ENCODE results near the gene CCDC192. TPM values are rescaled to one million over a fixed set of nuclear protein-coding genes. Genes with fewer than 3 reads are reported as not detected.

CCDC192 gene
- polyA plus RNA-seq, 1 donor from 2014 or later, result not detected

DNA sequence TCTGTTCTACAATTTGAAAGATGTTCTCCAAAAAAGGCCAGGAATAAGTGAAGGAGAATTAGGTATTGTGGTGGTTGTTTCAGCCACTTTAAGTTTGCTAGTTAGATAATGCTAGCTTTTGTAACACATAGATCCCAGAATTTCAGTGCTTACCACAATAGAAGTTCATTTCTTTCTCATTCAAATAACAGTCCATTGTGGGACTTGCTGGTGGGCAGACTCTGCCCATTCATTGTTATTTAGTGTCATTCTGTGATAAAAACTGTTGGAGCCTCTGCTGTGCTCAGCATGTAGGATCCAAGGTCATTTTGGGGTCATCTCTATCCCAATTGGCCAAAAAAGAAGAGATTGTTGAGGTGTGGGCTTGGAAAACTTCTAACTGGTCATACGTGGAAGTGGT is 106.8 kb downstream of the CCDC192 start:
- Histone ChIP-seq H2AFZ (ENCODE audit: low read depth, low read length) (no peak overlapping the region), H3K27ac (ENCODE audit: low read length) (no peak overlapping the region), H4K20me1 (ENCODE audit: insufficient read depth) (no peaks in the 10 kb centered on the region), H3K9me3 (ENCODE audit: low read length) (no peaks in the 10 kb centered on the region), H3K9me2 (ENCODE audit: insufficient read depth, low read length) (no peaks in the 10 kb centered on the region), H3F3A (ENCODE audit: insufficient read depth, low read length, poor library complexity, severe bottlenecking) (no peaks in the 10 kb centered on the region), H3K36me3 (ENCODE audit: insufficient read depth, low read length) (no peaks in the 10 kb centered on the region), H3K9ac (ENCODE audit: low read length) (no peak overlapping the region), H3K4me2 (ENCODE audit: low read length) (no peak overlapping the region), H3K79me2 (replicated peaks; ENCODE audit: insufficient read depth, low read length) (no peaks in the 10 kb centered on the region), H3K27me3 (ENCODE audit: insufficient read depth, low read depth, low read length) (no peaks in the 10 kb centered on the region), H3K4me3 (ENCODE audit: low read length) (no peak overlapping the region)
- no peak for TF ChIP-seq RAD21 (conservative IDR thresholded peaks at IDR 0.05)
- TF ChIP-seq POLR2AphosphoS5 (IDR thresholded peaks at IDR 0.05), result no peak
- no peak for TF ChIP-seq TAF1 (IDR thresholded peaks at IDR 0.05; ENCODE audit: low read depth)
- no peak for TF ChIP-seq MXI1 (conservative IDR thresholded peaks at IDR 0.05; ENCODE audit: poor library complexity, severe bottlenecking)
- TF ChIP-seq EP300 (conservative IDR thresholded peaks at IDR 0.05; ENCODE audit: poor library complexity, severe bottlenecking), result no peak
- TF ChIP-seq SMC3 (conservative IDR thresholded peaks at IDR 0.05; ENCODE audit: poor library complexity), result no peak
- TF ChIP-seq, protein P1, sequence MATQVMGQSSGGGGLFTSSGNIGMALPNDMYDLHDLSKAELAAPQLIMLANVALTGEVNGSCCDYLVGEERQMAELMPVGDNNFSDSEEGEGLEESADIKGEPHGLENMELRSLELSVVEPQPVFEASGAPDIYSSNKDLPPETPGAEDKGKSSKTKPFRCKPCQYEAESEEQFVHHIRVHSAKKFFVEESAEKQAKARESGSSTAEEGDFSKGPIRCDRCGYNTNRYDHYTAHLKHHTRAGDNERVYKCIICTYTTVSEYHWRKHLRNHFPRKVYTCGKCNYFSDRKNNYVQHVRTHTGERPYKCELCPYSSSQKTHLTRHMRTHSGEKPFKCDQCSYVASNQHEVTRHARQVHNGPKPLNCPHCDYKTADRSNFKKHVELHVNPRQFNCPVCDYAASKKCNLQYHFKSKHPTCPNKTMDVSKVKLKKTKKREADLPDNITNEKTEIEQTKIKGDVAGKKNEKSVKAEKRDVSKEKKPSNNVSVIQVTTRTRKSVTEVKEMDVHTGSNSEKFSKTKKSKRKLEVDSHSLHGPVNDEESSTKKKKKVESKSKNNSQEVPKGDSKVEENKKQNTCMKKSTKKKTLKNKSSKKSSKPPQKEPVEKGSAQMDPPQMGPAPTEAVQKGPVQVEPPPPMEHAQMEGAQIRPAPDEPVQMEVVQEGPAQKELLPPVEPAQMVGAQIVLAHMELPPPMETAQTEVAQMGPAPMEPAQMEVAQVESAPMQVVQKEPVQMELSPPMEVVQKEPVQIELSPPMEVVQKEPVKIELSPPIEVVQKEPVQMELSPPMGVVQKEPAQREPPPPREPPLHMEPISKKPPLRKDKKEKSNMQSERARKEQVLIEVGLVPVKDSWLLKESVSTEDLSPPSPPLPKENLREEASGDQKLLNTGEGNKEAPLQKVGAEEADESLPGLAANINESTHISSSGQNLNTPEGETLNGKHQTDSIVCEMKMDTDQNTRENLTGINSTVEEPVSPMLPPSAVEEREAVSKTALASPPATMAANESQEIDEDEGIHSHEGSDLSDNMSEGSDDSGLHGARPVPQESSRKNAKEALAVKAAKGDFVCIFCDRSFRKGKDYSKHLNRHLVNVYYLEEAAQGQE (IDR thresholded peaks at IDR 0.05; ENCODE audit: borderline replicate concordance), result no peak
- no peak for TF ChIP-seq EZH2 (IDR thresholded peaks at IDR 0.05; ENCODE audit: borderline replicate concordance, insufficient read depth, low read length, poor library complexity, severe bottlenecking)
- TF ChIP-seq, protein P2, sequence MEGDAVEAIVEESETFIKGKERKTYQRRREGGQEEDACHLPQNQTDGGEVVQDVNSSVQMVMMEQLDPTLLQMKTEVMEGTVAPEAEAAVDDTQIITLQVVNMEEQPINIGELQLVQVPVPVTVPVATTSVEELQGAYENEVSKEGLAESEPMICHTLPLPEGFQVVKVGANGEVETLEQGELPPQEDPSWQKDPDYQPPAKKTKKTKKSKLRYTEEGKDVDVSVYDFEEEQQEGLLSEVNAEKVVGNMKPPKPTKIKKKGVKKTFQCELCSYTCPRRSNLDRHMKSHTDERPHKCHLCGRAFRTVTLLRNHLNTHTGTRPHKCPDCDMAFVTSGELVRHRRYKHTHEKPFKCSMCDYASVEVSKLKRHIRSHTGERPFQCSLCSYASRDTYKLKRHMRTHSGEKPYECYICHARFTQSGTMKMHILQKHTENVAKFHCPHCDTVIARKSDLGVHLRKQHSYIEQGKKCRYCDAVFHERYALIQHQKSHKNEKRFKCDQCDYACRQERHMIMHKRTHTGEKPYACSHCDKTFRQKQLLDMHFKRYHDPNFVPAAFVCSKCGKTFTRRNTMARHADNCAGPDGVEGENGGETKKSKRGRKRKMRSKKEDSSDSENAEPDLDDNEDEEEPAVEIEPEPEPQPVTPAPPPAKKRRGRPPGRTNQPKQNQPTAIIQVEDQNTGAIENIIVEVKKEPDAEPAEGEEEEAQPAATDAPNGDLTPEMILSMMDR (IDR thresholded peaks at IDR 0.05; ENCODE audit: poor library complexity, severe bottlenecking), result no peak

DNA sequence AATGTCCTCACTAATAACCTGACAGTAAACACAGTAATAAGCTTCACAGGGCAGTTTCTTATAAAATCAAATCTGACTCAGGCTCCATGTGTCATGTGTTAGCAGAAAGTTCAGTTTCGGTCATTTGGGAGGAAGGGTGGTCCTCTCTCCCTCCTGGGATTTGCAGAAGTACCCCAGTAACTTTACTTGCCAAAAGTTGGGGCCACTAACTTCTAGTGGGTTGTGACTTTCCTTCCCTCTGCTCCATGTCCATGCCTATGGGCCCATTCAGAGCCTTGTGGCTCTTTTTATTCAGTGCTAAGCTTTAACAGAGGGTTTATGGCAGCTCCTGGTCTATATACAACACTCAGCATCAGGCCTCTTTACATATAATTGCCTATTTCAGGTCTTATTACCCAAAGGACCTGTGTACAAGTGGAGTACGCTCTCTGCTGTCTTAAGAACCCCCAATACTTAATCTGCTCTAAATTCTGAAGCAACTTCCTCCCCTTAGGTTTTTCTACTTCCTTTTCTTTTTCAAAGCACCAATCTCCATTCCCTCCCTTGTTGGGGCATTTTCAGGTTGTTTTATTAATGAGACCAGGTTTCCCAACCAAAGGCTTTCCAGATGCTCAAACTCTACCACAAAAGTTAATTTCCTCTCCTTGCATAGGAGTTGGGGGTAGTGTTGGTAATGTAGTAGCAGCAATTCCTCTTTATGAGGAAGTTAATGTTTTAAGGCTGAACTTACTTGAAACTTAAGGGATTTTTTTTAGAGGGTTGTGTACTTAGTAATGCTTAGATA is 107.7 kb downstream of the CCDC192 start:
- Histone ChIP-seq H3K27ac (ENCODE audit: low read length) (no peak overlapping the region), H3K9ac (ENCODE audit: low read length) (no peak overlapping the region), H3K9me2 (ENCODE audit: insufficient read depth, low read length) (no peaks in the 10 kb centered on the region), H3K27me3 (ENCODE audit: insufficient read depth, low read depth, low read length) (no peaks in the 10 kb centered on the region), H3F3A (ENCODE audit: insufficient read depth, low read length, poor library complexity, severe bottlenecking) (no peaks in the 10 kb centered on the region), H4K20me1 (ENCODE audit: insufficient read depth) (no peaks in the 10 kb centered on the region), H2AFZ (ENCODE audit: low read depth, low read length) (no peak overlapping the region), H3K36me3 (ENCODE audit: insufficient read depth, low read length) (no peaks in the 10 kb centered on the region), H3K4me3 (ENCODE audit: low read length) (no peak overlapping the region), H3K79me2 (replicated peaks; ENCODE audit: insufficient read depth, low read length) (no peaks in the 10 kb centered on the region), H3K4me2 (ENCODE audit: low read length) (no peak overlapping the region), H3K9me3 (ENCODE audit: low read length) (no peaks in the 10 kb centered on the region)
- no peak for TF ChIP-seq SMC3 (conservative IDR thresholded peaks at IDR 0.05; ENCODE audit: poor library complexity)
- TF ChIP-seq, protein P1 (IDR thresholded peaks at IDR 0.05; ENCODE audit: borderline replicate concordance), result no peak
- TF ChIP-seq RAD21 (conservative IDR thresholded peaks at IDR 0.05), result no peak
- TF ChIP-seq TAF1 (IDR thresholded peaks at IDR 0.05; ENCODE audit: low read depth), result no peak
- TF ChIP-seq POLR2AphosphoS5 (IDR thresholded peaks at IDR 0.05), result no peak
- TF ChIP-seq EP300 (conservative IDR thresholded peaks at IDR 0.05; ENCODE audit: poor library complexity, severe bottlenecking), result no peak
- TF ChIP-seq MXI1 (conservative IDR thresholded peaks at IDR 0.05; ENCODE audit: poor library complexity, severe bottlenecking), result no peak
- no peak for TF ChIP-seq EZH2 (IDR thresholded peaks at IDR 0.05; ENCODE audit: borderline replicate concordance, insufficient read depth, low read length, poor library complexity, severe bottlenecking)
- TF ChIP-seq, protein P2 (IDR thresholded peaks at IDR 0.05; ENCODE audit: poor library complexity, severe bottlenecking), result no peak

All from neural cell (in vitro differentiated cells).